Measurements from ENCODE around the gene MLN. TPM values are rescaled to one million over a fixed set of nuclear protein-coding genes. Genes with fewer than 3 reads are reported as not detected.

MLN gene
- total RNA-seq, 1 experiment from 2014 or later, result not detected

DNA sequence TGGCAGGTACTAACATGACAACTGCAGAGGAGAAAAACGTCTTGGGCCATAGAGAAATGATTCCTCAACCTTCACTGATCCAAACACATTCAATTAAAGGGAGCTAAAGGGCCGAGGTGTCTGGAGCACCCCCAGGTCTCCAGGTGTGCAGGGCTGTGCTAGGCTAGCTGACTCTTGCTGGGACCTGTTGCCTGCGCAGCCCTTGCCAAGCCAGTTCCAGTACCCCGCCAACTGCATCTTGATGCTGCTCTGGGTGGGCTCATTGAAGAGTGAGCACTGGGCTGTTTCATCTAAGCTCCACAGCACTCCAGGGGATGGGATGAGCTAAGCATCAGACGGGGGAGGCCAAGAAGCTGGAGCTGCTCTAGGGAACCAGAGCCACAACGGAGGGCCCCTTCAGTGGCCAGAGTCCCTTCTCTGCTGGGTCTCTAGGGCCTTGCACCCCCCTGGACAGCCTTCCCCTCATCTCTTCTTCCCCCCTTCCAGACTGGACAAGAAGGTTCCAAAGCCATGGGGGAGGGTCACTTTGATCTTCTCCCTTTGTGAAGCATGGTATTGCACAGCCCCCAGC, 30.8 kb downstream of the MLN start:
- peaks cover 42% of the 10 kb centered on the region for H3K36me3 Mint-ChIP-seq (ENCODE audit: insufficient read depth, unreplicated experiment)
- H3K27me3 Mint-ChIP-seq (ENCODE audit: insufficient read depth, unreplicated experiment), result no peaks in the 10 kb centered on the region
- no peaks in the 10 kb centered on the region for H3K9me3 Mint-ChIP-seq (ENCODE audit: unreplicated experiment)
- POLR2A ChIA-PET, result interaction anchor here (0.9 to 2.0 kb wide), 3 partner anchors 8 to 377 kb away, joined by 3 to 8 read pairs (median 4); partner anchors contain the start of gene LEMD2
- H3K4me3 Mint-ChIP-seq (ENCODE audit: unreplicated experiment), result no peak overlapping the region
- no TSS peak for BruUV-seq (replicated peaks)
- no peak for DNase-seq (ENCODE audit: unreplicated experiment)
- no peak overlapping the region for H3K27ac Mint-ChIP-seq (ENCODE audit: low read depth, unreplicated experiment)
- no peaks in the 10 kb centered on the region for H3K4me1 Mint-ChIP-seq (ENCODE audit: insufficient read depth, unreplicated experiment)
- no peak for TF ChIP-seq CTCF (IDR thresholded peaks at IDR 0.05; ENCODE audit: unreplicated experiment)
- CTCF ChIA-PET, result interaction anchor here (0.7 to 8.1 kb wide), 9 partner anchors 8 to 390 kb away, joined by 3 to 93 read pairs (median 5); partner anchors contain the start of gene UQCC2
- intact Hi-C loops (cut with micrococcal nuclease), result no loop called here

GRCh38 chr6:33772082-33772830, 31.5 kb downstream of the MLN start:
- BruUV-seq (replicated peaks), result no TSS peak

DNA sequence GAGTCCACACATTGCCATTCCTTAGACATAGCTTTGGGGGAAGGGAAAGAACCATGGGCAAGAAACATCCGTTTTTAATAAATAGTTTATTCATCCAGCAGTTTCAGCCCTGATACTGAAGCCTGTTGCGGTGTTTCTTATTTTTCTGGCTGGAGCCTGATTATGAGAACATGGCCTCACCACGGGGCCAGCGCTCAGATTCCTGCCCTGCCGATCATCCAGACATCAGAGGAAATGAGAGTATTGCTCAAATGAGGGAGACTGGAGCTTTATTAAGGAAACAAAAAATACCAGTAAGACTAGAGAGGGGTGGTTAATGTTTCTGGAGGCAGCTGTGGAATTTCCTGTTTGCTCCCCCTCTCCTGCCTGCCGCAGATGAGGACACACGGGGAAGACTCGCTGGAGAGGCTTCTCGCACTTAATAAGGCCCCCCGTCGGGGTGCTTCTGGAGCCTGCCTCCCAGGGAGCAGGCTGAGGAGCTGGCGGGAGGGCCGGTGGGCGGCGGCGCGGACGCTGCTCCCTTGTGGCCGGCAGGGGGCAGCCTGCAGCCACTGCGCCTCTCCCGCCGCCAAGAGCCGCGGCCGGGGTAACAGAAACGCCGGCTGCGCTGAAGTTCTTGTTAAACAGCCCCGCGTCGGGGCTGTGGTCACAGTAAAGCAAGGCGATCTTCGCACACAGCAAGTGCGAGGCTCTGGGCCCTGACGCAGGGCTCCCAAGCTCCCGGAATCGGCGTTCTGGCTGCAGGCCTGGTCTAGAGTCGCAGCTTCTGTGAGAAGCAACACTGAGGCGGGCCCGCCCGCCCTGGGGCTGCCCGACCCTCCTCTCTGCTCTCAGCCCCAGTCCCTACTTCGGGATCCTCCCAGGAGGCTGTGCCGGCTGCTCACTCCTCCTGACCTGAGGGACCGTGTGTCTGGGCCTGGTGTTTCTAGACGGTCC, 32.4 kb downstream of the MLN start:
- TF ChIP-seq CTCF (IDR thresholded peaks at IDR 0.05; ENCODE audit: unreplicated experiment), result peak; percentile 90
- intact Hi-C loops (cut with micrococcal nuclease), result no loop called here
- Mint-ChIP-seq H3K4me3 (ENCODE audit: unreplicated experiment) (no peak overlapping the region), H3K9me3 (ENCODE audit: unreplicated experiment) (no peaks in the 10 kb centered on the region), H3K36me3 (ENCODE audit: insufficient read depth, unreplicated experiment) (peaks cover 26% of the 10 kb centered on the region), H3K27me3 (ENCODE audit: insufficient read depth, unreplicated experiment) (no peaks in the 10 kb centered on the region), H3K27ac (ENCODE audit: low read depth, unreplicated experiment) (no peak overlapping the region), H3K4me1 (ENCODE audit: insufficient read depth, unreplicated experiment) (no peaks in the 10 kb centered on the region)
- DNase-seq (ENCODE audit: unreplicated experiment), result peak; percentile 69
- ChIA-PET POLR2A (interaction anchor here (0.7 to 2.5 kb wide), 10 partner anchors 9 to 384 kb away, joined by 3 to 11 read pairs (median 5); partner anchors contain the start of genes LEMD2 and UQCC2), CTCF (interaction anchor here (0.6 to 8.1 kb wide), 28 partner anchors 8 to 696 kb away, joined by 3 to 93 read pairs (median 4); partner anchors contain the start of genes IP6K3 and UQCC2)
- BruUV-seq (replicated peaks), result TSS peak; percentile 37

More at GRCh38 chr6:33772082-33772830, 31.5 kb downstream of the MLN start:
- Mint-ChIP-seq H3K27ac (ENCODE audit: low read depth, unreplicated experiment) (peak overlapping the region; percentile 31), H3K4me3 (ENCODE audit: unreplicated experiment) (no peak overlapping the region), H3K9me3 (ENCODE audit: unreplicated experiment) (no peaks in the 10 kb centered on the region), H3K4me1 (ENCODE audit: insufficient read depth, unreplicated experiment) (no peaks in the 10 kb centered on the region), H3K27me3 (ENCODE audit: insufficient read depth, unreplicated experiment) (no peaks in the 10 kb centered on the region), H3K36me3 (ENCODE audit: insufficient read depth, unreplicated experiment) (peaks cover 34% of the 10 kb centered on the region)
- intact Hi-C loops (cut with micrococcal nuclease), result no loop called here
- DNase-seq (ENCODE audit: unreplicated experiment), result no peak
- ChIA-PET POLR2A (interaction anchor here (0.9 to 2.0 kb wide), 4 partner anchors 9 to 68 kb away, joined by 3 to 8 read pairs (median 5); partner anchors contain the start of gene LEMD2), CTCF (interaction anchor here (0.7 to 8.1 kb wide), 17 partner anchors 10 to 384 kb away, joined by 3 to 93 read pairs (median 4); partner anchors contain the start of gene UQCC2)
- no peak for TF ChIP-seq CTCF (IDR thresholded peaks at IDR 0.05; ENCODE audit: unreplicated experiment)
